Measurements from ENCODE around the gene MAG. TPM values are rescaled to one million over a fixed set of nuclear protein-coding genes. Genes with fewer than 3 reads are reported as not detected.

Gene MAG
- polyA plus RNA-seq, 1 experiment, result not detected

GRCh38 chr19:35287713-35288112 is 4.2 kb upstream of the MAG start:
- no peak for DNase-seq (ENCODE audit: low read depth)
- Histone ChIP-seq H3K27me3 (ENCODE audit: control insufficient read depth, insufficient read depth, low read length) (peaks cover 8% of the 10 kb centered on the region), H3K4me3 (ENCODE audit: low read depth, low read length) (no peak overlapping the region), H3K36me3 (ENCODE audit: control insufficient read depth, insufficient read depth, low read length) (no peaks in the 10 kb centered on the region)
- ChIA-PET POLR2A (no interaction called here), CTCF (no interaction called here)
- no peak for TF ChIP-seq CTCF (IDR thresholded peaks at IDR 0.05; ENCODE audit: insufficient read depth, low read depth, low read length)

GRCh38 chr19:35288331-35288730 is 3.6 kb upstream of the MAG start:
- no peaks in the 10 kb centered on the region for H3K36me3 ChIP-seq (ENCODE audit: control insufficient read depth, insufficient read depth, low read length)
- H3K4me3 ChIP-seq (ENCODE audit: low read depth, low read length), result no peak overlapping the region
- H3K27me3 ChIP-seq (ENCODE audit: control insufficient read depth, insufficient read depth, low read length), result peaks cover 13% of the 10 kb centered on the region
- no peak for TF ChIP-seq CTCF (IDR thresholded peaks at IDR 0.05; ENCODE audit: insufficient read depth, low read depth, low read length)
- POLR2A ChIA-PET, result no interaction called here
- no peak for DNase-seq (ENCODE audit: low read depth)
- CTCF ChIA-PET, result no interaction called here

- Histone ChIP-seq H3K36me3 (ENCODE audit: control insufficient read depth, insufficient read depth, low read length) (no peaks in the 10 kb centered on the region), H3K27me3 (ENCODE audit: control insufficient read depth, insufficient read depth, low read length) (peaks cover 17% of the 10 kb centered on the region), H3K4me3 (ENCODE audit: low read depth, low read length) (no peak overlapping the region)
- TF ChIP-seq CTCF (IDR thresholded peaks at IDR 0.05; ENCODE audit: insufficient read depth, low read depth, low read length), result no peak
- ChIA-PET CTCF (interaction anchor here (0.6 kb wide), 1 partner anchor 223 kb away, joined by 3 read pairs; no protein-coding TSS in a partner anchor), POLR2A (interaction anchor here (0.6 kb wide), 1 partner anchor 38 kb away, joined by 3 read pairs; no protein-coding TSS in a partner anchor)
- DNase-seq (ENCODE audit: low read depth), result no peak
These were observed 3.1 kb upstream of the MAG start for GRCh38 chr19:35288906-35289305.

- TF ChIP-seq CTCF (IDR thresholded peaks at IDR 0.05; ENCODE audit: insufficient read depth, low read depth, low read length), result no peak
- ChIA-PET CTCF (no interaction called here), POLR2A (no interaction called here)
- DNase-seq (ENCODE audit: low read depth), result no peak
- Histone ChIP-seq H3K36me3 (ENCODE audit: control insufficient read depth, insufficient read depth, low read length) (no peaks in the 10 kb centered on the region), H3K27me3 (ENCODE audit: control insufficient read depth, insufficient read depth, low read length) (peaks cover 15% of the 10 kb centered on the region), H3K4me3 (ENCODE audit: low read depth, low read length) (no peak overlapping the region)
These were observed 1.4 kb upstream of the MAG start for GRCh38 chr19:35290381-35291127.

- Histone ChIP-seq H3K4me3 (ENCODE audit: low read depth, low read length) (no peak overlapping the region), H3K36me3 (ENCODE audit: control insufficient read depth, insufficient read depth, low read length) (no peaks in the 10 kb centered on the region), H3K27me3 (ENCODE audit: control insufficient read depth, insufficient read depth, low read length) (peaks cover 15% of the 10 kb centered on the region)
- POLR2A ChIA-PET, result no interaction called here
- no peak for TF ChIP-seq CTCF (IDR thresholded peaks at IDR 0.05; ENCODE audit: insufficient read depth, low read depth, low read length)
- CTCF ChIA-PET, result interaction anchor here (0.9 kb wide), 1 partner anchor 20 kb away, joined by 4 read pairs; no protein-coding TSS in a partner anchor
- DNase-seq (ENCODE audit: low read depth), result no peak
These were observed 702 bp upstream of the MAG start for GRCh38 chr19:35291259-35291658.
